ENCODE measurements around the gene GFM2.
"Not testable (repeated sequence)": the region's sequence is repeated elsewhere in the genome, so short reads cannot be mapped to it uniquely, and the experiment has no call there.

GFM2 gene, protein sequence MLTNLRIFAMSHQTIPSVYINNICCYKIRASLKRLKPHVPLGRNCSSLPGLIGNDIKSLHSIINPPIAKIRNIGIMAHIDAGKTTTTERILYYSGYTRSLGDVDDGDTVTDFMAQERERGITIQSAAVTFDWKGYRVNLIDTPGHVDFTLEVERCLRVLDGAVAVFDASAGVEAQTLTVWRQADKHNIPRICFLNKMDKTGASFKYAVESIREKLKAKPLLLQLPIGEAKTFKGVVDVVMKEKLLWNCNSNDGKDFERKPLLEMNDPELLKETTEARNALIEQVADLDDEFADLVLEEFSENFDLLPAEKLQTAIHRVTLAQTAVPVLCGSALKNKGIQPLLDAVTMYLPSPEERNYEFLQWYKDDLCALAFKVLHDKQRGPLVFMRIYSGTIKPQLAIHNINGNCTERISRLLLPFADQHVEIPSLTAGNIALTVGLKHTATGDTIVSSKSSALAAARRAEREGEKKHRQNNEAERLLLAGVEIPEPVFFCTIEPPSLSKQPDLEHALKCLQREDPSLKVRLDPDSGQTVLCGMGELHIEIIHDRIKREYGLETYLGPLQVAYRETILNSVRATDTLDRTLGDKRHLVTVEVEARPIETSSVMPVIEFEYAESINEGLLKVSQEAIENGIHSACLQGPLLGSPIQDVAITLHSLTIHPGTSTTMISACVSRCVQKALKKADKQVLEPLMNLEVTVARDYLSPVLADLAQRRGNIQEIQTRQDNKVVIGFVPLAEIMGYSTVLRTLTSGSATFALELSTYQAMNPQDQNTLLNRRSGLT

DNA sequence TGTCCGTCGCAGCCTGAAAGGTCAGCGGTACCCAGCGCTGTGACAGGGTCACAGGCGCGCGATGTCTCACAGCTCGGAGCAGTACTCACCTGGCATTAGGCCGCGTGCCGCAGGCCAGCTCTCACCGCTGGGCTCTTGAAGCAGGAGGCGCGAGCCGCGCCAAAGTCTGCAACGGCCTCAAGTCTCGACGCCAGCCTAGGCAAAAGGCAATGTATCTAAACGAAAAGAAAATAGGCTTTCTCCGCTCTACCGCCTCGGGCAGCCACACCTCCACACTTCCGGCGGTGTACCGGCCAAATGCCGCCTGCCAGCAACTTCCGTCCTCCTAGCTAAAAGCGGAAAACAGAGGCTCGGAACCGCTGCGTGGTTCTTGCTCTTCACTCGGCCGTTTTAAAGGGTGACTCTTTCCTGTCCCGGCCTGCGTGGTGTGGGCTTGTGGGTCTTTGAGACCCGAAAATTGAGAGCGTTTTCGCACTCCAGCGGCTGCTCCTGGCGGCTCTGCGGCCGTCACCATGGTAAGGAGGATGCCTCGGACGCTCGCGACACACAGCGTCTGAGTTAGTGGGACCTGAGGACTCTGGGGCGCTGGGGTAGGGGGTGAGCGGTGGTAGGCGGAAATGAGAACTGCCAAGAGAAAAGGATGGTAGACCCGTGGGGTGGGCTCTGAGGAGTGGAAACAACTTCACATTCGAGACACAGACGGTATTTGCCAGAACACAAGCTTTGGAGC lies at the start of gene GFM2, which contains the start of gene NSA2:
Gene GFM2 (minus strand): TSS at position 269 of the 730 bp plus-strand sequence. CDS start 3,375 bp downstream, outside the sequence.
Gene NSA2 (plus strand): TSS at position 401 of the 730 bp plus-strand sequence. CDS start 112 bp downstream, at position 513.
- peak; percentile 98 for DNase-seq (ENCODE audit: low read depth, low spot score)

DNA sequence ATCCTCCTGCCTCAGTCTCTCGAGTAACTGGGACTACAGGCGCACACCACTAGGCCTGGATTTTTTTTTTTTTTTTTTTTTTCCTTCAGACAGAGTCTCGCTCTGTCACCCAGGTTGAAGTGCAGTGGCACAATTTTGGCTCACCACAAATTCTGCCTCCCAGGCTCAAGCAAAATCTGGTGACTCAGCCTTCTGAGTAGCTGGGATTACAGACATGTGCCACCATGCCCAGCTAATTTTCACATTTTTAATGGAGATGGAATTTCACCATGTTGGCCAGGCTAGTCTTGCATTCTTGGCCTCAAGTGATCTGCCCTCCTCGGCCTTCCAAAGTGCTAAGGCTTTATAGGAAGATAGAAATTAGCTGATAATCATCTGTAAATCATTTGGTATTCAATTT lies 44.0 kb upstream of the GFM2 start:
- DNase-seq (ENCODE audit: low read depth, low spot score): no peak

DNA sequence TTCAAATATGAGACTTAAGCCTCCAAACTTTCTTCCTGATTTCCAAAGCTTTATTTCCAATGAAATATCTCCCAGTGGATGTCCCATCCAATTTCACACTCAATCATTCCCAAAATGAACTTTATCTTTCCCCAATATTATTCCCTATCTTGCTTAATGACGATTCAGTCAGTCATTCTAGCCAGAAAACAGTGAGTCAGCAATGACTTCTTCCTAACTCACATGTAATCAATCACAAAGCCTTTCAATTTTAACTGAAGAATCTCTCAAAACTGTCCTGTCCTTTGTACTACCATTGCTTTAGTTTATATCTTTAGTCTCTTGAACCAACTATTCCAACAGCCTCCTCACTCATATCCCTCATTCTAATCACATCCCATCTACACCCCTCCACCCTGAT lies 35.0 kb upstream of the GFM2 start:
- no peak for DNase-seq (ENCODE audit: low read depth, low spot score)

DNA sequence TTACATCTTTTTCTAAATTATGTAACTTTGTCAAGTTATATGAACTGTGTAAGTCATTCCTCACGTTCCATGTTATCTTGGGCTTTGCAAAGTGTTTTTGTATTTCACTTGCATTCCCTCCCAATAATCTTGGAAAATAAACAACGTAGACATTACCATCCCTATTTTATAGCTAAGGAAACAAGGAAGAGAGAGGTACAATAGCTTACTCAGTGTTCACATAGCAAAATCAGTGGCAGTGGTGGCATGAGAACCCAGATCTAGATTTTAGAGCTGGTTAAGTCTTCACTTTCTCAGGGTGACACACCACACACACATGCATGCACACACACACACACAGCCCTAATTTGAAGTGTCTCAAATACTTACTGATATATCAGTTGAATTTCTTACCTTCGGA lies 34.3 kb upstream of the GFM2 start:
- no peak for DNase-seq (ENCODE audit: low read depth, low spot score)

DNA sequence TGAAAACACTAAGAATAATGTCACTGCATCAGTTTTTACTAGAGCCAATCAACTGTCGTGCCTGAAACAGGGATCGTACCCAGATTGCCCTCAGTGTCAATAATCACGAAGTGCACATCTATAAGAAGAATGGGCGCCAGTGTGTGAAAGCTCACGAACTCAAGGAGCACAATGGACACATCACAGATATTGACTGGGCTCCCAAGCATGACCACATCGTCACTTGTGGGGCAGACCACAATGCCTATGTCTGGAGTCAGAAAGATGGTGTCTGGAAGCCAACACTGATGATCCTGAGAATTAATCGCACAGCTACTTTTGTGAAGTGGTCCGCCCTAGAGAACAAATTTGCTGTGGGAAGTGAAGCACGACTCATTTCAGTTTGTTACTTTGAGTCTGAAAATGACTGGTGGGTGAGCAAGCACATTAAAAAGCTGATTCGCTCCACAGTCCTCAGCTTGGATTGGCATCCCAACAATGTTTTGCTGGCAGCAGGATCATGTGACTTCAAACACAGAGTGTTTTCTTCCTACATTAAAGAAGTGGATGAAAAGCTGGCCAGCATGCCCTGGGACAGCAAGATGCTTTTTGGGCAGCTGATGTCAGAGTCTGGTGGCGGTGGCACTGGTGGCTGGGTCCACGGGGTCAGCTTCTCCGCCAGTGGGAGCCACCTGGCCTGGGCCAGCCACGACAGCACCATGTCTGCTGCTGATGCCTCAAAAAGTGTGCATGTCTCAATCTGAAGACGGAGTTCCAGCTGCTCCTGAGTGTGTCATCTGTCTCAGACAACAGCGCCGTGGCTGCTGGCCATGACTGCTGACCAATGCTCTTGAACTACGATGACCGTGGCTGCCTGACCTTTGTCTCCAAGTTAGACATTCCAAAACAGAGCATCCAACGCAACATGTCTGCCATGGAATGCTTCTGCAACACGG lies 32.3 kb upstream of the GFM2 start:
- peak; percentile 10 for DNase-seq (ENCODE audit: low read depth, low spot score)

DNA sequence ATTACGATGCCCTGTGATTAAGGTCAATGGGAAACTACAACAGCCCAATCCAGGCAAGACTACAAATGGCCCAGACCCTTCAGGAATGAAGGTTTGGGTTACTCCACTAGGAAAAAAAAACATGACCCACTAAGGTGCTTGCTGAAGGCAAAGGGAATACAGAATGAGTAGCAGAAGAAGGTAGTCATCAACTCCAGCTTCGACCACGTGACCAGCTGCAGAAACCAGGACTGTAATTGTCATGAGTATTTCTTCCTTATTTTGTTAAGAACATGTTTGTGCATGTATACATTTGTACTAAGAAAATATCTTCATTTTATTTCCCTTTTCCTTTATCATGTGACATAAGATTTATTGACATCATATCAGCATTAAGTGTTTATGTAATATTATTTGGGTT lies 24.8 kb upstream of the GFM2 start:
- not testable (repeated sequence) for DNase-seq (ENCODE audit: low read depth, low spot score)

DNA sequence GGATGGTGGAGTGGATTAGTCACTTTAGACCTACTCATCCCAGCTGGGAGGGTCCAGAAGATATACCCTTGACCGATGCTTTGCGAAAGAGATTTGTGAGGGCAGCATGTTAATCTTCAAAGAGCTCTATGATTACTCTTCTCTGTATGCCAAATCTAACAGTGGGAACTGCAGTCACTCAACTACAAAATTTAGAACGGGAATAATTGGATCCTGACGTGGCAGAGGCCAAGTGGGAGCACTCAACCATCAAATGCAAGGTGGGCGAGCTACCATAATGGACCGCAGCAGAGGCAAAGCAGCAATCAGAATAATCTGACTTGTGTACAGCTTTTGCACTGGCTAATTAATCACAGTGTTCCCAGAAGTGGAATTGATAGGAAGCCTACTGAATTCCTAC lies 20.5 kb upstream of the GFM2 start:
- no peak for DNase-seq (ENCODE audit: low read depth, low spot score)

DNA sequence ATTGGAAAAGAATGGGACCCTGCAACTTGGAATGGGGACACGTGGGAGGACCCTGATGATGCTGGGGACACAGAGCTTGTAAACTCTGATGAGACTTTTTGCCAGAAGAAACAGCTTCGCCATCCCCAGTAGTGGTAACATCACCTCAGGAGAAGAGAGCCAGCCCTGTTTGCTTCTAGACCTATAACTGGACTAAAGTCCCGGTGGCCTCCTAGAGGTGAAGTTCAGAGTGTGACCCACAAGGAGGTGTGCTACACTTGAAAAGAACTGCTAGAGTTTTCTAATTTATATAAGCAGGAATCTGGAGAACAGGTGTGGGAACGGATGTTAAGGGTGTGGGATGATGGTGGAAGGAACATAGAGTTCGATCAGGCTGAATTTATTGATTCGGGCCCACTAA lies 19.9 kb upstream of the GFM2 start:
- DNase-seq (ENCODE audit: low read depth, low spot score): no peak

DNA sequence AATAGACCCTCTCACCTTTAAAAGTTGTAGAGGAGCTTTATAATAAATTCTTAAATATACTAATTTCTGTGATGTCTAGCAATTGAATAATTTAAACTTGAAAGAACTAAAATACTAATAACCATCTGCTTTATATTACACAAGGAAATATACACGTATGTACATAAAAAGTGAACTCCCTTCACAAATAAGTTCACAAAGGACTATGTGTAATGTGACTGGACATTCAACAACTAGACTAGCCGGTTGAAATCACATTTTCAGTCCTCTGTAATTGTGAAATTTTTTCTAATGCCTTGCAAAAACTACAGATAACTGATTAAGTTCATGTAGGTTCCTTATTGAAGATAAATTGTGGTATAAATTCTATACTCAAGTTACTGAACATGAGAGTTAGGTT lies 11.7 kb upstream of the GFM2 start:
- no peak for DNase-seq (ENCODE audit: low read depth, low spot score)

DNA sequence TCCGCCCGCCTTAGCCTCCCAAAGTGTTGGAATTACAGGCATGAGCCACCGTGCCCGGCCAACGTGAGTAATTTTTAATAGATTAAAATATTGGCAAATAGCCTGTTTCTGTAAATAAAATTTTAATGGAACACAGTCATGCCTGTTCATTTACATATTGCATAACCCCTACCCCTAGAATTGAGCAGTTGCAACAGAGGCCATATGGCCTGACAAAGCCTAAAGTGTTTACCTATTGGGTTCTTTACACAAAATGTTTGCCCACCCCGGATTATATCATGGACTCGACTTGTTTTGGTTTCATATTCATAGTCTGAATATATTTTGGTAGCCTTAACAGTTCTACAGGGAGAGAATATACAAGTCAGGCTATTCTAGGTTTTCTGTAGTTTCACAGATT lies 5.4 kb upstream of the GFM2 start:
- no peak for DNase-seq (ENCODE audit: low read depth, low spot score)

DNA sequence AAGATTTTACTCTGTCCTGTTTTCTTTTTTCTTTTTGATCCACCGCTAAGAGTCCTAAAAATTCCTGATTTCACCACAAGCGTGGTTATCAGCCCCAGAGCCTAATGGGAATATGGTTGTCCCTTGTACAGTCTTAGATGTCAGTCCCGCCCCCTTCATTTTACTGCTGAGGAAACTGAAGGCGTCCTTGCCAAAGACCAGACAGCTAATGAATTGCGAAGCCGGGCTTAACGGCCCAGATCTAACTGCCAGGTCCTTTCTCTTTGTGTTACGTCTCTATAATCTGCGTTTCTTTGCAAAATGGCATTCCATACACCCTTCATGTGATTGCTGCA lies 629 bp upstream of the GFM2 start:
- no peak for DNase-seq (ENCODE audit: low read depth, low spot score)

DNA sequence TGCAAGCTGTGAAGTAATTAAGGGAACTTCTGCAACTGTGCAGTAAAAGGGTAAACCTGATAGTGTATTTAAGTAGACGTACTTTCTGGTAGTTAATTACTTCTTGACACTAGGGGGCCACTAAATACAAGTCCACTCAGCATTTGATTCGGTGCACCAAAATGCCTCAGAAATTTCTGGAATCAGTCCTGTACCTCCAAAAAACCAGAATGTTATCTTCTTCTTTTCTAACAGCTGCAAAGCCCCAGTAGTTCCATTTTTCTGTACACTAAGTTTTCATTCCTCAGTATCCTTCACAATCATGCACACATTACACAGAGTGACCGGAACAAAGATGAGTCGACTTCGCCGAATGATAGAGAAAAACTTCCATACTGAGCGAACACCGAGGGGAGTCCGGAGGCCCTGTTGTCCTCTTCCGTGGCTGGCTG lies 484 bp downstream of the GFM2 start:
- DNase-seq (ENCODE audit: low read depth, low spot score): peak; percentile 14

DNA sequence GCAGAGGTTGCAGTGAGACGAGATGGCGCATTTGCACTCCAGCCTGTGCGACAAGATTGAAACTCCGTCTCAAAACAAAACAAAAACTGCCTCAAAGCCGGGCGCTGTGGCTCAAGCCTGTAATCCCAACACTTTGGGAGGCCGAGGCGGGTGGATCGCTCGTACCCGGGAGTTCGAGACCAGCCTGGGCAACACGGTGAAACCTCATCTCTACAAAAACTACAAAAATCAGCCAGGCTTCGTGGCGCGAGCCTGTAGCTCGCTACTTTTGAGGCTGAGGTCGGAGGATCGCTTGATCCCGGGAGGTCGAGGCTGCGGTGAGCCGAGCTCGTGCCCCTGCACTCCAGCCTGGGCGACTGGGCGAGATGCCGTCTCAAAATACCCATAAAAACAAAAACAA lies 988 bp downstream of the GFM2 start:
- DNase-seq (ENCODE audit: low read depth, low spot score): peak; percentile 19

DNA sequence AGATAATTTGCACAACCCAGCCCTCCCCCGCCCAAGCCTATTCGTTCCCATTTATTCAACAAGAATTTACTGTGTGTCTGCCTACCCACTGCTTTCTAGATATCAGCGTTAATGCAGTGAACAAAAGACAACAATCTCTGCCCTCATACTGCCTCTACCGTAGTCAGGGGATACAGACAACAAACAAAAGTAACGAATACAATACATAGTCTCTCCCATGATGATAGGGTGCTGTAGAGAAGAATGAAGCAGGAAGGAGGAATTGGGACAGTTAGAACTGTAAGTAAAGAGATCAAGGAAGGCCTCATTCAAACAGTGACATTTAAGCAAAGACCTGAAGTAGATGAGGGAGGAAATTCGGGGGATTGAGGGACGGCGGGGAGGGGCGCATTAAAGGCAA lies 1.7 kb downstream of the GFM2 start:
- DNase-seq (ENCODE audit: low read depth, low spot score): no peak

DNA sequence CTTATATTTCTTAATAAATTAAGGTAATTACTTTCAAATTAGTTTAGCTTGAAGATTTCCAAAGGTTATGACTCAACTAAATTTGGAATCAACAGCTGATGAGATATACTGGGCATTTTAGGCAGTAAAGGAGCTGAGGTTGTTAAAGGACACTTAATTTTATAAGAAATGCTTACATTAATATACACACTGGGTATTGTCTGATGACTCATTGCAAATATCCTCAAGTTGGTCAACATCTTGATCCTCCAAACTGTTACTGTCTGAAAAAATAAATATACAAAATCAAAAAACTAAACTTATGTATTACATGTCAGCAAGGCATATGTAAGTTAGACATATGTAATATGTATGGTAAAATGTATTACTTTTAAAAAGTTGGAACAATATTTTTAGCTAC lies 3.4 kb downstream of the GFM2 start:
- DNase-seq (ENCODE audit: low read depth, low spot score): no peak

DNA sequence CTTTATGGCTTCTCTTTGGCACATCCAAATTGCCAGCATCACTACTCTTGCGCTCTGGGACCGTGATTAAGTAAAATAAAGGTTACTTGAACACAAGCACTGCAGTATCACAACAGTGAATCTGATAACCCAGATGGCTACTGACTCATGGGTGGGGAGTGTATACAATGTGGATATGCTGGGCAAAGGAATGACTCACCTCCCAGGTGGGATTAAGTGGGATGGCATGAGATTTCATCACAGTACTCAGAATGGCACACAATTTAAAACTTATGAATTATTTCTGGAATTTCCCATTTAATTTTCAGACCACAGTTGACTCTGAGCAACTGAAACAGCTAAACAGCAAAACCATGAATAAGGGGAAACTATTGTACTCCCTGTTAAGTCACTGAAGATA lies 4.3 kb downstream of the GFM2 start:
- DNase-seq (ENCODE audit: low read depth, low spot score): no peak

DNA sequence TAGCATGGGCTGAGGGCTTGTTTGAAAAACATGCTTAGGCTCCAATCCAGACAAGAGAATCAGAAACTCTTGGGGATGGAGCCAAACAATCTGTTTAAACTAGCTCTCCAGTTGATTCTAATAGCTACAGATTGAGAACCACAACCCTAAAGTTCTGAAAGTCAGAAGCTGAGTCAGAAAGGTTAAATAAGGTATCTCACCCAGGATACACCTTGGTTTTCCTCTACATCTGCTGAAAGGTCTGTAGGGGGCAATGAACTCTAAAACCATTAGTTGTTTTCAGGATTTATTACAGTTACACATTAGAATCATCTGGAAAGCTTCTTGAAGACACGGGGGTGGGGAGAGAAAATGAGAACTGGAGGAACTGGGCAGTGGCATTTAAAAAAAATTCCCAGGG lies 5.7 kb downstream of the GFM2 start:
- DNase-seq (ENCODE audit: low read depth, low spot score): no peak

DNA sequence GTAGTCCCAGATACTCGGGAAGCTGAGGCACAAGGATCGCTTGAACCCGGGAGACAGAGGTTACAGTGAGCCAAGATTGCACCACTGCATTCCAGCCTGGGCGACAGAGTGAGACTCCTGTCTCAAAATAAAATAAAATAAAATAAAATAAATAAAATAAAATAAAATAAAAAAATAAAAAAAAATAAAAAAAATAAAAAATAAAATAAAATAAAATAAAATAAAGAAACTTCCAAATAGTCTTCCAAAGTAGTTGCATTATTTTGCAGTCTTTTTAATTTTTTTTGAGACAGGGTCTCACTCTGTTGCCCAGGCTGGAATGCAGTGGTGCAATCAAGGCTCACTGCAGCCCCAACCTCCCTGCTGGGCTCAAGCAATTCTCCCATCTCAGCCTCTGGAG lies 18.2 kb downstream of the GFM2 start:
- DNase-seq (ENCODE audit: low read depth, low spot score): not testable (repeated sequence)

DNA sequence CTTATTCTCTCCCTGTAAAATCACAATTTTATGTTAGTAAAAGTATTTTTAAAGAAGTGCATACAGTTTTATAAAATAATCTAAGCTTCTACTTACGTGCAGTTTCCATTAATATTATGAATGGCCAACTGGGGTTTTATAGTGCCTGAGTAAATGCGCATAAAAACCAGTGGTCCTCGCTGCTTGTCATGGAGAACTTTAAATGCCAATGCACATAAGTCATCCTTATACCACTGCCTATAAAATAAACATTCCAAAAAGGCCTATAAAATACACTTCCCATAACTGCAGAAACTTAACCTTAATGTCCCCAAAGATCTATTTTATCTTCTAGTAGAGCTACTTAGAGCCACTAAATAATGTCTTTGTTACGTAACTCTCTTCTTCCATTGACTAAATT lies 28.5 kb downstream of the GFM2 start:
- no peak for DNase-seq (ENCODE audit: low read depth, low spot score)

DNA sequence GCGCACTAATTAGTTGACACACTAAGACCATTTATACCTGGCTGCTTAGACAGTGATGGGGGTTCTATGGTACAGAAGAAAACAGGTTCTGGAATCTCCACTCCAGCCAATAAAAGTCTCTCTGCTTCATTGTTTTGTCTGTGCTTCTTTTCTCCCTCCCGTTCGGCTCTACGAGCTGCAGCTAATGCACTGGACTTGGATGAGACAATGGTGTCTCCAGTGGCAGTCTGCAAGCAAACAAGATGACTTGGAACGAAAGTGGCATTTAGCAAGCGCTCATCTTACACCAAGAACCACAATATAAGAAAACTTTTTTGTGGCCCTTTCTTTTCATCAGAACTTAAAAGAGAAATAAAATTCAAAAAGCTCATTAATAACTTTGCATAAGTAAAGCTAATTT lies 30.2 kb downstream of the GFM2 start:
- DNase-seq (ENCODE audit: low read depth, low spot score): no peak

DNA sequence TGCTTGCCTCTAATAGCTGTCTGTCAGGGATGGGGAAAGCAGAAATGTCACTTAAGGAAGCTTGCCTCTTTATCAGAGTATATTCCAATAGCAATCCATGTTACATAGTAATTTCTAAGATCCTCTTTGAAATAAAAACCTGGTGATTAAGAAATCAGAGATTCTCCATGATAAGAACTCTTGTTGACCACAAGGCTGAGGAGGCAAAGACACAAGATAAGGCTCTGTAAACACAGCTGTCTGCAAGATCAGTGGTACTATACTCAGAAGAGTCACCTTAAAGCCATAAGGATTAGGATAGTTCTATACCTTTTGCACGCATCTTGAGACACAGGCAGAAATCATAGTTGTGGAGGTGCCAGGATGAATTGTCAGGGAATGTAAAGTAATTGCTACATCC lies 41.6 kb downstream of the GFM2 start:
- no peak for DNase-seq (ENCODE audit: low read depth, low spot score)
